ENCODE results near the gene TARBP2.

TARBP2 gene

DNA sequence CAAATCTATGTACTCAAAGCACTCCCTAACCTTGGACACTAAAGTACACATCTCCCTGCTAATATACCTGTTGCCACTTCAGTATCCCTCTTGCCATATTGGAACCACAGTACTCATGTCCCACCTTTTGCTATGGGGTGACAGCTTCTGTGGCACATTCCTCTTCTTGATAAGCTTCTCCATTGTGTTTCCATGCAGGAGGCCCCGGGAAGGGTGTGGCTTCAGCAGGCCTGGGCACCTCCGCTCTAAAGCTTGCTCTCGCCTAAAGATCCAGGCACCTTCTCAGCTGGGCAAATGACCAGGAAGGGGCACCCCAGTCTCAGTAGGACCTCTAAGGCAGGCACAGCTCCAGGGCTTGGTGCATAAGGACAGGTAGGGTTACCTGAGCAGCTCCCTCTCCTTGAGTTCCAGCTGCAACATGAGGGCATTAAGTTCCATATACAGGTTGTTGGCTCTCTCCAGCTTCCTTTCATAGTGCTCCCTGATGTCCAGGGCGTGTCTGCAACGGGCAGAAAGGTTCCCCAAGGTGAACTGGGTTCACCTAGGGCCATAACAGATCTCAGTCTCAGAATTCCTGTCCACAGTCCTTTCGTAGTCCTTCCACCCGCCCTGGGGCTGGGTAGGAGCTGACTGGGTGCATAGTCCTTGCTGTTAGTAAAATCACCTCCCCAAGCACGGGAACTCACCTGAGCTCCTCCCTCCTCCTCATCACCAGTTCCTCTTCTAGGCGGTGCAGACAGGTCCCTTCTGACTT is 17.7 kb upstream of the TARBP2 start:
- no peaks in the 10 kb centered on the region for H3K36me3 ChIP-seq (ENCODE audit: control insufficient read depth, insufficient read depth, low read length)
- no peak overlapping the region for H3K27ac ChIP-seq
- no peak overlapping the region for H3K9ac ChIP-seq

GRCh38 chr12:53483979-53484377 is 17.1 kb upstream of the TARBP2 start:
- H3K27me3 ChIP-seq (ENCODE audit: control insufficient read depth, insufficient read depth, low read length): no peaks in the 10 kb centered on the region
- no peak overlapping the region for H3K4me2 ChIP-seq (ENCODE audit: low read length)
- no peaks in the 10 kb centered on the region for H3K9me3 ChIP-seq (ENCODE audit: control insufficient read depth, low read length)
- no peak overlapping the region for H3K4me3 ChIP-seq (ENCODE audit: low read depth, low read length)
- TF ChIP-seq CTCF (IDR thresholded peaks at IDR 0.05): no peak
- H3K36me3 ChIP-seq (ENCODE audit: control insufficient read depth, insufficient read depth, low read length): no peaks in the 10 kb centered on the region
- no peaks in the 10 kb centered on the region for H3K79me2 ChIP-seq
- H3K4me1 ChIP-seq: no peaks in the 10 kb centered on the region
- no peak overlapping the region for H3K9ac ChIP-seq
- H3K27ac ChIP-seq: no peak overlapping the region
- no peak overlapping the region for H2AFZ ChIP-seq

More for the DNA sequence above, 17.7 kb upstream of the TARBP2 start:
- no peak for TF ChIP-seq CTCF (IDR thresholded peaks at IDR 0.05)
- Histone ChIP-seq H2AFZ (no peak overlapping the region), H3K27me3 (ENCODE audit: control insufficient read depth, insufficient read depth, low read length) (no peaks in the 10 kb centered on the region), H3K4me3 (ENCODE audit: low read depth, low read length) (no peak overlapping the region), H3K79me2 (no peaks in the 10 kb centered on the region), H3K4me2 (ENCODE audit: low read length) (no peak overlapping the region), H3K4me1 (no peaks in the 10 kb centered on the region), H3K9me3 (ENCODE audit: control insufficient read depth, low read length) (no peaks in the 10 kb centered on the region)

- H3K4me2 ChIP-seq (ENCODE audit: low read length): no peak overlapping the region
- H3K27ac ChIP-seq: no peak overlapping the region
- no peaks in the 10 kb centered on the region for H3K36me3 ChIP-seq (ENCODE audit: control insufficient read depth, insufficient read depth, low read length)
- TF ChIP-seq CTCF (IDR thresholded peaks at IDR 0.05): no peak
- no peak overlapping the region for H2AFZ ChIP-seq
- H3K9ac ChIP-seq: no peak overlapping the region
- H3K4me3 ChIP-seq (ENCODE audit: low read depth, low read length): no peak overlapping the region
- no peaks in the 10 kb centered on the region for H3K4me1 ChIP-seq
- no peaks in the 10 kb centered on the region for H3K9me3 ChIP-seq (ENCODE audit: control insufficient read depth, low read length)
- no peaks in the 10 kb centered on the region for H3K27me3 ChIP-seq (ENCODE audit: control insufficient read depth, insufficient read depth, low read length)
- H3K79me2 ChIP-seq: no peaks in the 10 kb centered on the region
Observed at GRCh38 chr12:53484686-53485575, 16.2 kb upstream of the TARBP2 start.

DNA sequence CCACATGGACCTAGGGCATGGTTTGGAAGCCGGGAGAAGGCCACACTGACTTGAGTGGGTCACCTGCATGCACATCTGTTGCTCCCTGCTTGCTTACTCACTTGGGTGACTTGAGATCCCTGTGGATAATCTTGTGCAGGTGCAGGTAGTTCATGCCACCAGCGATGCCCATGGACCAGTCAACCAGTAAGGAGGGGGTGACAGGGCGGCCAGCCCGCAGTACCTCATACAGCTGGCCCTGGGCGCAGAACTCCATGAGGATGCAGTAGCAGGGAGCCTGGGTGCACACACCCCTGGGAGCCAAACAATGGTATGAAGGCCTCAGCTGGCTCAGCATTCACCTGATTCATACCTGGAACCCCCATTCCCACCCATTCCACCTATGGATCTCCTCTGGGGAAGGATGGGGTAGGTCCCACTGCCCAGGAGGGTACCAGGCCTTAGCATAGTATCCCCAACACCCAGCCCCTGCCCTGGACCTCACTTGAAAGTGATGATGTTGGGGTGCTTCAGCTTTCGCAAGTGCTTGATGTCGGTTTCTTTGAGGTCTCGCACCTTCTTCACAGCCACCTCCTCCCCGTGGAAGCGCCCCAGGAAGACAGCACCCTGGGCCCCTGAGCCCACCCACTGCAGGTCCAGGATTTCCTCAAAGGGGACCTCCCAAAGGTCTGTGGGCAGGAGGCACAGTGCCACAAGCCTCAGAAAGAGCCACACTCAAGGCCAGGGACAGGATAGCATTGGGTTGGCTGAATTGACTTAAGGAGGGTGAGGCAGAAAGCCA is 14.9 kb upstream of the TARBP2 start:
- H3K79me2 ChIP-seq: no peaks in the 10 kb centered on the region
- no peaks in the 10 kb centered on the region for H3K9me3 ChIP-seq (ENCODE audit: control insufficient read depth, low read length)
- no peak for TF ChIP-seq CTCF (IDR thresholded peaks at IDR 0.05)
- H3K9ac ChIP-seq: no peak overlapping the region
- no peaks in the 10 kb centered on the region for H3K4me1 ChIP-seq
- no peaks in the 10 kb centered on the region for H3K27me3 ChIP-seq (ENCODE audit: control insufficient read depth, insufficient read depth, low read length)
- H3K36me3 ChIP-seq (ENCODE audit: control insufficient read depth, insufficient read depth, low read length): no peaks in the 10 kb centered on the region
- H3K4me2 ChIP-seq (ENCODE audit: low read length): no peak overlapping the region
- no peak overlapping the region for H2AFZ ChIP-seq
- H3K27ac ChIP-seq: no peak overlapping the region
- H3K4me3 ChIP-seq (ENCODE audit: low read depth, low read length): no peak overlapping the region
